Activated CD8-positive, alpha-beta T cell treated with anti-CD3 and anti-CD28 coated beads, Interleukin-2, amount 10 ng/mL, durations not matched to agents 7 days and 5 days (primary cell): ENCODE measurements around the gene RNF41. TPM values are rescaled to one million over a fixed set of nuclear protein-coding genes. Genes with fewer than 3 reads are reported as not detected.

Source experiments
- ATAC-seq: fragments of 150-1000 bp; cut with Tn5 transposase; one replicate; pipeline ENCODE4 v1.10.0; 2021; ENCODE audit warnings: moderate library complexity
- CTCF ChIA-PET: fragments of 350-600 bp; sonication (Branson Sonifier 250); formaldehyde crosslinking; loops from one replicate; lab custom pipeline; 2021; ENCODE audit warnings: antibody characterized with exemption; lab: Charles Lee
- POLR2A ChIA-PET: fragments of 350-600 bp; sonication (Branson Sonifier 250); formaldehyde crosslinking; loops from one replicate; lab custom pipeline; 2021; ENCODE audit warnings: antibody characterized with exemption; lab: Charles Lee
- DNase-seq: peaks from one replicate; pipeline ENCODE4 v3.0.0-alpha.2; 2020
- H3K27ac Mint-ChIP-seq: one replicate; pipeline ENCODE4 v1.8.0; 2021; ENCODE audit warnings: mild to moderate bottlenecking, mixed read lengths
- H3K27me3 Mint-ChIP-seq: one replicate; pipeline ENCODE4 v1.8.0; 2021; ENCODE audit warnings: low read depth, mixed read lengths
- H3K36me3 Mint-ChIP-seq: one replicate; pipeline ENCODE4 v1.8.0; 2021; ENCODE audit warnings: low read depth, mixed read lengths
- H3K4me1 Mint-ChIP-seq: one replicate; pipeline ENCODE4 v1.8.0; 2021; ENCODE audit warnings: low read depth, mixed read lengths
- H3K4me3 Mint-ChIP-seq: one replicate; pipeline ENCODE4 v1.8.0; 2021; ENCODE audit warnings: mild to moderate bottlenecking, mixed read lengths
- H3K9me3 Mint-ChIP-seq: one replicate; pipeline ENCODE4 v1.8.0; 2022; ENCODE audit warnings: mixed read lengths; ENCODE audit not compliant: insufficient read depth
- total RNA-seq, 2 experiments: library from RNA; stranded (reverse); gene quantifications; one replicate each; pipeline ENCODE4 v1.2.3, GENCODE V29; 2021

The RNF41 gene
- total RNA-seq, 2 experiments from 2014 or later, result 27.9 to 32.9 TPM

DNA sequence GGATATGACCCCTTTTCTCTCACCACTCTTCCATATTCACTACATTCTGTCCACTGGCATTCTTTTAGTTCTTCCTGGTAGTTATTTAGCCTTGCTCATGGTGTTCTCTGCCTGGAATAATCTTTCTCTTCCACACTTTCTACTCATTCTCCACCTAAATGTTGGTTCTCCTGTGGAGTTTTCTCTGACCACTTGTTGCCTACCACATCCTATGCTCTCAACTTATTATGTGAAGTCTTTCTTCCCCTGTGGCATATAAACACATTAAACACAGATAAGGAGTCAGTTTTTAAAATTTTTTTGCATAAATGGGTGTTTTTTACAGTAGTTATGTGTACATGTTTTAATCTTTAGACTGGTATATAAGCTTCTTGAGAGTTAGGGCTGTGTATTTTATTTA is 29.1 kb downstream of the RNF41 start:
- CTCF ChIA-PET, result interaction anchor here (0.7 to 6.7 kb wide), 14 partner anchors 10 to 272 kb away, joined by 3 to 148 read pairs (median 5); partner anchors contain the start of genes ANKRD52, ESYT1, IL23A and RNF41
- H3K36me3 Mint-ChIP-seq, result peaks cover 23% of the 10 kb centered on the region
- no peak overlapping the region for H3K4me3 Mint-ChIP-seq
- H3K9me3 Mint-ChIP-seq, result no peaks in the 10 kb centered on the region
- ATAC-seq (no peak), DNase-seq (no peak)
- no peaks in the 10 kb centered on the region for H3K27me3 Mint-ChIP-seq
- peaks cover 31% of the 10 kb centered on the region for H3K4me1 Mint-ChIP-seq
- no peak overlapping the region for H3K27ac Mint-ChIP-seq
- POLR2A ChIA-PET, result no interaction called here

DNA sequence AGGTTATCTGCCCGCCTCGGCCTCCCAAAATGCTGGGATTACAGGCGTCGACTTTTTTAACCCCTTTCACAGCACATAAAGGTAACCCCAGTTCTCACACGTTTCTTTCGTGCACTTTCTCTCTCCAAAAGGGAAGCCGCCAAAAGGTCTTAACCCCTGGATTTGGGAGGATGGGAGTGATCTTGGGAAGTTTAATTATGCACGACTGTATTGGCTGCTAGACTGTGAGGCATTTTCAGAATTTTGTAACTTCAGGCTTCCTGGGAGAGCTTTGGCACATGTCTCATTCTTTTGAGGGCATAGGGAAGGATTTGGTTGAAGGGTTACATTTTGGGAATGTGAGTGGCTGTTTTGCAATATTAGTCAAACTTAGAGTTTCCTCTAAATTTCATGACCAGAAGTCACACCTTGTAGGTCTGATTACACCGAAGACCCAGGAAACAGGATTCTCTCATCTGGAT is 31.0 kb downstream of the RNF41 start:
- DNase-seq (no peak), ATAC-seq (no peak)
- H3K27ac Mint-ChIP-seq, result peak overlapping the region; percentile 93
- peaks cover 47% of the 10 kb centered on the region for H3K4me1 Mint-ChIP-seq
- POLR2A ChIA-PET, result interaction anchor here (4.1 kb wide), 1 partner anchor 62 kb away, joined by 20 read pairs; the partner anchor contains the start of gene ESYT1
- no peaks in the 10 kb centered on the region for H3K9me3 Mint-ChIP-seq
- no peaks in the 10 kb centered on the region for H3K27me3 Mint-ChIP-seq
- CTCF ChIA-PET, result interaction anchor here (1.6 to 6.7 kb wide), 10 partner anchors 16 to 452 kb away, joined by 3 to 148 read pairs (median 18); partner anchors contain the start of genes CNPY2, ESYT1, MYL6 and RNF41
- peaks cover 40% of the 10 kb centered on the region for H3K36me3 Mint-ChIP-seq
- peak overlapping the region; percentile 93 for H3K4me3 Mint-ChIP-seq

DNA sequence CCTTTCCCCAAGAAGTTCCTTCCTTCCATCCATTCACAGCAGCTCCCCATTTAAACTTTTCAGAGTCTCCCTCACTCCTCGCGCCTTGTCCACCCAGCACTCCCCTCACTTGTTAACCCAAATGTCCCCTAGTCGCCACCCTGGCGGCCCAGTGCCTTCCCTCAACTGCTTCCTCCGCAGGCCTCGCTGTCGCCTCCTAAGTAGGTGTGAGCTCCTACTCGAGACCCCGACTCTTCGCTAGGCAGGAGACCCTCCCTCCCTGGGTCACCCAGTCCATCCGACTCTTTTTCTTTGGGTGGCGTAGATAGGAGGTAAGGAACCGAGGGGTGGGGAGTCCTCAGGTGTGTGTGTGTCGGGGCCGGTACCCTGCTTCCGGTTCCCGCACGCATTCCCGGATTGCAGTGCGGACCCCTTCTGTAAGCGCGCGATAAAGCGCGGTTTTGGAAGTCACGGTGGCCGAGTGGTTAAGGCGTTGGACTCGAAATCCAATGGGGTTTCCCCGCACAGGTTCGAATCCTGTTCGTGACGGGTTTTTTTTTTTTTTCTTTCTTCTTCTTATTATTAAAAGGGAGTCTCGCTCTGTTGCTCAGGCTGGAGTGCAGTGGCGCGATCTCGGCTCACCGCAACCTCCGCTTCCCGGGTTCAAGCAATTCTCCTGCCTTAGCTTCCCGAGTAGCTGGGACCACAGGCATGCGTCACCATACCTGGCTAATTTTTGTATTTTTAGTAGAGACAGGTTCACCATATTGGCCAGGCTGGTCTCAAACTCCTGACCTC is 31.6 kb downstream of the RNF41 start:
- H3K36me3 Mint-ChIP-seq, result peaks cover 41% of the 10 kb centered on the region
- ChIA-PET POLR2A (interaction anchor here (0.6 to 4.1 kb wide), 17 partner anchors 17 to 438 kb away, joined by 3 to 50 read pairs (median 7); partner anchors contain the start of genes CNPY2, ESYT1, MYL6 and MYL6B), CTCF (interaction anchor here (0.7 to 6.7 kb wide), 53 partner anchors 8 to 529 kb away, joined by 3 to 148 read pairs (median 4); partner anchors contain the start of genes ANKRD52, CNPY2, COQ10A and ERBB3)
- peaks cover 48% of the 10 kb centered on the region for H3K4me1 Mint-ChIP-seq
- no peaks in the 10 kb centered on the region for H3K27me3 Mint-ChIP-seq
- H3K27ac Mint-ChIP-seq, result peak overlapping the region; percentile 93
- DNase-seq (peak; percentile 84), ATAC-seq (peak; percentile 45)
- H3K4me3 Mint-ChIP-seq, result peak overlapping the region; percentile 93
- H3K9me3 Mint-ChIP-seq, result no peaks in the 10 kb centered on the region

DNA sequence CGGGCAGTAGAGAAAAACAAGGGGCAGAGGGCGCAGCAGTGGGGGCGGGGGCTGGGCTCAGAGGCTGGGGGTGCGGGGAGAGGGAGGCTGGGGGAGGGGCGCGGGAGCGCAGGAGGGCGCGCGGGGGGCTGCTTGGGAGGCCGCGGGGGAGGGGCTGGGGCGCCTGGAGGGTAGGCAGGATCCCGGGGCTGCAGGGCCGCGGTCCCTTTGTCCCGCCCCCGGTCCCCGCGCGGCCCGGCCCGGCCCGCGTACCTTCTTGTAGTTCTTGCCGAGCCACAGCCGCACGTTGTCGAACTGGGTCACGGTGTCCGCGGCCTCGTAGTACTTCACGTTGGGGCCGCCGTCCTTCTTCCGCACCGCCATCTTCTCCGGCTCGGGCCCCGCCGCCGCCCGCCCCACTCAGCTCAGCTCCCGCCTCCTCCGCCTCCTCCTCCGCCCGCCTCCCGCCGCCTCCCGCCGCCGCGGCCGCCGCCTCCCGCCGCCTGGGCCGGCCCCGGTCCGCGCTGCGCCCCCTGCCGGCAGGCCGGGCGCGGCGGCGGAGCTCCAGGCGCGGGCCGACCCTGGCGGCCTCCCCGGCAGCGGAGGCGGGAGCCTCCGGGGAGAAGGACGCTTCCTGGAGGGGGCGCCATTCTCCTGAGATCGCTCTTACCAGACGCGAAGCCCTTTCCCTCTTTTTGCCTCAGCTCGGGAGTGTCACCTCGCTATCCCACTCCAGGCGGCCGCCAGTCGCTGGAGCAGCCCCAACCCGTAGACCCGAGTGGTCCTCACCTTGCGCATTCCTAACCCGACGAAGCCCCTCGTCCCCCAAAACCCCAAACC is 32.4 kb downstream of the RNF41 start, which contains the start of gene SMARCC2:
SMARCC2 (minus strand) TSS at position 385 of the 819 bp plus-strand sequence; CDS start at position 363, 22 bp downstream.
- Mint-ChIP-seq H3K36me3 (peaks cover 44% of the 10 kb centered on the region), H3K27ac (peak within 1 kb of the TSS; percentile 93), H3K4me3 (peak within 1 kb of the TSS; percentile 93), H3K27me3 (no peaks in the 10 kb centered on the region), H3K4me1 (peaks cover 52% of the 10 kb centered on the region), H3K9me3 (no peaks in the 10 kb centered on the region)
- CTCF ChIA-PET, result interaction anchor here (0.7 to 6.7 kb wide), 57 partner anchors 8 to 530 kb away, joined by 3 to 148 read pairs (median 4); partner anchors contain the start of genes ANKRD52, CNPY2, COQ10A and ERBB3
- ATAC-seq (peak; percentile 90), DNase-seq (peak; percentile 90)
- POLR2A ChIA-PET, result interaction anchor here (0.6 to 4.1 kb wide), 22 partner anchors 11 to 439 kb away, joined by 3 to 50 read pairs (median 4); partner anchors contain the start of genes CNPY2, ESYT1, MYL6 and MYL6B

DNA sequence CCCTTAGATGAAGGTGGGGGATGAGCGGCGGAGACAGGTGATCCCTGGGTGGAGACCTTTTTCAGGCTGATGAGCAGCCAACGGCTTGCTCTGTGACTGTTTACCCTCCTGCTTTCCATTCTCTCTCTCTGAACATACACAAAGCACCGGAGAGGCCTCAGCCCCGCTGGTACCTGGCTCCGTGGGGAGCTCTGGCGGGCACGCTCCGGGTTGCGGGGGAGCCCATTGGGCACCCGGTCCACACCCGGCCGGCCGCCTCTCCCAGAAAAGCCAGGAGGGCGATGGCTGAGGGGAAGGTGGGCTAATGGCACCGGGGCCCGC is 33.0 kb downstream of the RNF41 start:
- peak; percentile 5 for ATAC-seq
- H3K4me1 Mint-ChIP-seq, result peaks cover 50% of the 10 kb centered on the region

DNA sequence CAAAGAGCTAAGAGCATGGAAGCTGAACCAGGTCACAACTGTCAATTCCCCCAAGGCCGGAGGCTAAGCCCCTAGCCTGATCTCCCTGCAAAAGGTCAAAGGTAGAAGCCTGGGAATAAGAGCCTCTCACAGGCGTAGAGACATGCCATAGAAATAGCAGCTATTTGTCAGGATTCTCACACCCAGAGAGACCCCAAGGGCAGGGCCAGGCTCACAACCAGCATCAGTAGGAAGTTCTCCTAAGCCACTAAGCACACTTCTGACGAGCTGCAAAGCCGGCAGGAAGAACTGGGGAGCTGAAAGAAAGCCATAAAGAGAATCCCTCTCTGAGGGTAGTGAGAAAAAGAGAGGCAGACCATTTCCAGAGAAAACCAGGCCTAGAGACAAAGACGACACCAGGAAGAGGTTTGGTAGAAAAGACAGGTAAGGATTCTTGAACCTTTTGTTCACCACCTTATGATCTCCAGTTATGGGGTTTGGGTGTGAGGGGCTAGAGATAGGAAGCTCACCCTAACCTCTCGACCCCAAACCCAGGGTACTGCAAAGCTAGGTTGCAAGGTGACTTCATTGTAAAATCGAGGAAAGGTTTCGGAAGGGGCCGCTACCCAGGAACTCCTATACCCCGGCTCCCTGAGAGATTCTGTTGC is 33.5 kb downstream of the RNF41 start:
- DNase-seq (peak; percentile 27), ATAC-seq (no peak)
- Mint-ChIP-seq H3K36me3 (peaks cover 47% of the 10 kb centered on the region), H3K9me3 (no peaks in the 10 kb centered on the region), H3K4me3 (peak overlapping the region; percentile 91), H3K4me1 (peaks cover 47% of the 10 kb centered on the region), H3K27me3 (no peaks in the 10 kb centered on the region), H3K27ac (peak overlapping the region; percentile 84)
- ChIA-PET POLR2A (interaction anchor here (0.6 to 4.1 kb wide), 14 partner anchors 10 to 240 kb away, joined by 3 to 50 read pairs (median 5); partner anchors contain the start of genes ESYT1, MYL6, PA2G4 and RNF41), CTCF (interaction anchor here (0.6 to 6.7 kb wide), 19 partner anchors 10 to 450 kb away, joined by 3 to 148 read pairs (median 13); partner anchors contain the start of genes CNPY2, ESYT1, MYL6 and MYL6B)

More for the DNA sequence above, 33.0 kb downstream of the RNF41 start:
- ChIA-PET POLR2A (interaction anchor here (0.7 to 4.1 kb wide), 15 partner anchors 10 to 239 kb away, joined by 3 to 50 read pairs (median 7); partner anchors contain the start of genes CNPY2, ESYT1, MYL6 and MYL6B), CTCF (interaction anchor here (0.8 to 6.7 kb wide), 32 partner anchors 10 to 450 kb away, joined by 3 to 148 read pairs (median 7); partner anchors contain the start of genes CNPY2, COQ10A, ESYT1 and MYL6)
- Mint-ChIP-seq H3K9me3 (no peaks in the 10 kb centered on the region), H3K36me3 (peaks cover 46% of the 10 kb centered on the region), H3K27ac (peak overlapping the region; percentile 84), H3K4me3 (peak overlapping the region; percentile 91), H3K27me3 (no peaks in the 10 kb centered on the region)
- DNase-seq, result no peak

DNA sequence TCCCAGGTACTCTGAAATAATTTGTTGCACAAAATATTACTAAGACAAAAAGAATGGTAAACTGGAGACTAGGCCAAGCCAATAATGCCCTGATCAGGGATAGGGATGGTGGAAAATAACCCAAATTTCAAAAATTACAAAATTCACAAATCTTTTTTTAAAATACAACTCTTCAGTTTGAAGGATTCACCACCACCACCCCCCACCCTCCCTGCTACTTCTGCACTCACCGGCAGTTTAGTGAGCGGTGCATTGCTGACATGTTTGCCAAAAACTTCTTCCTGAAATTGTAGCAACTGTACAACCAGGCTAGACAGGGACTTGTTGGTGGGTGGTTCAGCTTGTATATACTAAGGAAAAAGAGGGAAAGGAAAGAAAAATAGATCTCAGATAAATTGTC is 34.8 kb downstream of the RNF41 start:
- no peaks in the 10 kb centered on the region for H3K9me3 Mint-ChIP-seq
- DNase-seq, result no peak
- ChIA-PET CTCF (interaction anchor here (1.6 to 6.7 kb wide), 6 partner anchors 12 to 277 kb away, joined by 5 to 148 read pairs (median 44); partner anchors contain the start of genes ESYT1, RNF41 and ZC3H10), POLR2A (interaction anchor here (3.0 to 4.1 kb wide), 3 partner anchors 26 to 58 kb away, joined by 20 to 50 read pairs (median 24); partner anchors contain the start of genes ESYT1, MYL6 and RNF41)
- peaks cover 47% of the 10 kb centered on the region for H3K36me3 Mint-ChIP-seq
- H3K27ac Mint-ChIP-seq, result peak overlapping the region; percentile 84
- ATAC-seq, result no peak
- H3K27me3 Mint-ChIP-seq, result no peaks in the 10 kb centered on the region
- peak overlapping the region; percentile 91 for H3K4me3 Mint-ChIP-seq
- peaks cover 36% of the 10 kb centered on the region for H3K4me1 Mint-ChIP-seq

DNA sequence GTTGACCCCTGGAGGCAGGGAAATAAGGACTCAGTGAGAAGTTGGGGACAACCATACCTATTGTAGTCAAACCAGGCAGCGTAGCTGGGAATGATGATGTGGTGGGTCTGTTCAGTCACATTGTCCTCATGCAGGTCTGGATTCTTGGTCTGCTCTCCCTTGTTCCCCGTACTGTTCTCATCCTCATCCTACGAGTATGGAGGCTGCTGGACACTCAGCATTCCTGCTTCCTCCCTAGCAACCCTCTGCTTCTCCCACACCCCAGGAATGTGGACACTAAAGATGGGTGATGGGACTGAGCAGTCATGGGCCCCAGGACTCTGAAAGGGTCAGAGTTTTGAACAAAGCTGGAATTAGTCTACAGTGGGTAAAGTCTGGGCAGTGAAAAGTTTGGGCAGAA is 43.4 kb downstream of the RNF41 start:
- ChIA-PET POLR2A (interaction anchor here (1.0 to 2.7 kb wide), 3 partner anchors 10 to 120 kb away, joined by 3 to 14 read pairs (median 4); no protein-coding TSS in a partner anchor), CTCF (interaction anchor here (3.0 kb wide), 1 partner anchor 11 kb away, joined by 14 read pairs; the partner anchor contains the start of gene SMARCC2)
- DNase-seq, result no peak
- Mint-ChIP-seq H3K36me3 (peaks cover 73% of the 10 kb centered on the region), H3K9me3 (no peaks in the 10 kb centered on the region), H3K27ac (no peak overlapping the region), H3K27me3 (no peaks in the 10 kb centered on the region), H3K4me1 (no peaks in the 10 kb centered on the region), H3K4me3 (no peak overlapping the region)
- no peak for ATAC-seq

DNA sequence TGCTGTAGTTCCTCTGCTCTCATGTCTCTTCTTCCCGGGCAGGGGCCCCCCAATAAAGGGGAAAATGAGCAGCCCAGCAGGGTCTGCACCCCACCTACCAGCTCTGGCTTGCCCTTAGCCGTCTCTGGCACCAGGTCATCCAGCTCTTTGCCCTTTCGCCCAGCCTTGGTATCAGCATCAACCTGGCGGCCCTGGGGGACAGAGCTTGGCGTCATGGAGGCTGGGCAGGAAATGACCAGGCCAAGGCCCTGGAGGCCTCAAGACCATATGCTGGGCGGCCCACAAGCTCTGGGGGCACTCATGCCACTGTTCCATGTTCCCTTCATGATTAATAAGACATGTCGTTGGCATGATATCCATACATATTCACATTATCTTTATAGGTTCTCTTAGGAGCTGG is 48.9 kb downstream of the RNF41 start:
- H3K27me3 Mint-ChIP-seq, result no peaks in the 10 kb centered on the region
- no peak overlapping the region for H3K27ac Mint-ChIP-seq
- ATAC-seq (no peak), DNase-seq (no peak)
- CTCF ChIA-PET, result interaction anchor here (0.6 to 1.5 kb wide), 3 partner anchors 17 to 55 kb away, joined by 3 to 6 read pairs (median 3); no protein-coding TSS in a partner anchor
- H3K4me3 Mint-ChIP-seq, result no peak overlapping the region
- POLR2A ChIA-PET, result interaction anchor here (1.5 to 3.7 kb wide), 3 partner anchors 12 to 21 kb away, joined by 3 to 26 read pairs (median 7); no protein-coding TSS in a partner anchor
- H3K36me3 Mint-ChIP-seq, result peaks cover 74% of the 10 kb centered on the region
- H3K4me1 Mint-ChIP-seq, result peaks cover 1% of the 10 kb centered on the region
- no peaks in the 10 kb centered on the region for H3K9me3 Mint-ChIP-seq

DNA sequence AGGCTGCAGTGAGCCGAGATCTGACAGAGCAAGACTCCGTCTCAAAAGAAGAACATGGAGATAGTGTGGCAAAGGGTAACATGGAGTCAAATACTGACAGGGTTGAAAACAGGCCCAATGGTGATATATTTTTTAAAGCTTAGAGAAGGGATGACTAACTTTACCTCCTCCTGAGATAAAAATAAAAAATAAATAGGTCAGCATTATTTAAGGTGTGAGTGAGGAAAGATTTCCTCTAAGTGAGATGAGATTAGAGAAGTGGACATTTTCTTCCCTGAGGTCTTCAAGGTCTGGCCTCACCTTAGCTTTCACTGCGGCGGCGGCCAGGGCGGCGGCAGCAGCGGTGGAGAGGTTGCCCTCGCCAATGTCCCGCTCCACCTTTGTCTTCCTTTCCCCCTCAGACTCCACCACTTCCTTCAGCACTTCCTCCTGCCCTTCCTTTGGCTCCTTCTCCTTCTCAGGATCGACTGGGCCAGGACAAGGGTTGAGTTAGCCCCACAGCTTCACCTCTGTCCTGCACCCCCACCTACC is 52.4 kb downstream of the RNF41 start:
- ChIA-PET CTCF (no interaction called here), POLR2A (interaction anchor here (0.6 to 2.2 kb wide), 4 partner anchors 10 to 97 kb away, joined by 3 to 6 read pairs (median 3); partner anchors contain the start of gene MYL6)
- Mint-ChIP-seq H3K4me1 (peaks cover 1% of the 10 kb centered on the region), H3K27me3 (no peaks in the 10 kb centered on the region), H3K9me3 (no peaks in the 10 kb centered on the region), H3K4me3 (no peak overlapping the region), H3K36me3 (peaks cover 68% of the 10 kb centered on the region), H3K27ac (peak overlapping the region; percentile 54)
- DNase-seq (no peak), ATAC-seq (no peak)
